ENCODE data around the gene TYROBP.

Gene TYROBP

GRCh38 chr19:35869327-35870123 is 38.6 kb downstream of the TYROBP start:
- peak; percentile 100 for DNase-seq

GRCh38 chr19:35868823-35869326 is 39.2 kb downstream of the TYROBP start:
- DNase-seq = no peak

GRCh38 chr19:35868172-35868822 is 39.8 kb downstream of the TYROBP start, which contains the start of gene APLP1:
TSS of gene APLP1 (plus strand) at chr19:35868574. CDS start at chr19:35868637, 63 bp downstream.
- peak; percentile 98 for DNase-seq

GRCh38 chr19:35863018-35863417 is 45.1 kb downstream of the TYROBP start:
- no peak for DNase-seq

GRCh38 chr19:35862528-35862927 is 45.6 kb downstream of the TYROBP start:
- DNase-seq = no peak

GRCh38 chr19:35861640-35862160 is 46.4 kb downstream of the TYROBP start:
- no peak for DNase-seq

GRCh38 chr19:35860818-35861639 is 47.1 kb downstream of the TYROBP start:
- no peak for DNase-seq

GRCh38 chr19:35860436-35860817 is 47.7 kb downstream of the TYROBP start:
- DNase-seq = no peak

GRCh38 chr19:35859414-35859813 is 48.7 kb downstream of the TYROBP start:
- DNase-seq = no peak

GRCh38 chr19:35858311-35858710 is 49.8 kb downstream of the TYROBP start:
- DNase-seq = no peak

GRCh38 chr19:35856546-35857149 is 51.4 kb downstream of the TYROBP start, which contains the start of gene KIRREL2:
TSS of gene KIRREL2 (plus strand) at chr19:35856911. CDS start at chr19:35857120, 209 bp downstream.
- DNase-seq = peak; percentile 80
